Measurements from ENCODE around the gene MYBPC1.

The MYBPC1 gene

GRCh38 chr12:101578417-101578816 lies 16.4 kb upstream of the MYBPC1 start:
- DNase-seq (ENCODE audit: low read depth in 1 of 2, low spot score in 1 of 2) = no peak
- in situ Hi-C loops (cut with HindIII; ENCODE audit: low pct_unique_long_range_greater_than_20kb, low sequenced_read_pairs) = no loop called here
- no peak for TF ChIP-seq JUND (IDR thresholded peaks at IDR 0.05; ENCODE audit: low read depth)

- in situ Hi-C loops (cut with HindIII; ENCODE audit: low pct_unique_long_range_greater_than_20kb, low sequenced_read_pairs) = no loop called here
- TF ChIP-seq JUND (IDR thresholded peaks at IDR 0.05; ENCODE audit: low read depth) = no peak
Observed at GRCh38 chr12:101581190-101581589, 13.6 kb upstream of the MYBPC1 start.

GRCh38 chr12:101582937-101583336 lies 11.8 kb upstream of the MYBPC1 start:
- no peak for TF ChIP-seq JUND (IDR thresholded peaks at IDR 0.05; ENCODE audit: low read depth)
- in situ Hi-C loops (cut with HindIII; ENCODE audit: low pct_unique_long_range_greater_than_20kb, low sequenced_read_pairs) = no loop called here
- DNase-seq (ENCODE audit: low read depth in 1 of 2, low spot score in 1 of 2) = no peak

More at GRCh38 chr12:101581190-101581589, 13.6 kb upstream of the MYBPC1 start:
- no peak for DNase-seq (ENCODE audit: low read depth in 1 of 2, low spot score in 1 of 2)

GRCh38 chr12:101590383-101590782 lies 4.4 kb upstream of the MYBPC1 start:
- DNase-seq (ENCODE audit: low read depth in 1 of 2, low spot score in 1 of 2) = no peak
- no peak for TF ChIP-seq JUND (IDR thresholded peaks at IDR 0.05; ENCODE audit: low read depth)
- in situ Hi-C loops (cut with HindIII; ENCODE audit: low pct_unique_long_range_greater_than_20kb, low sequenced_read_pairs) = no loop called here

- no peak for DNase-seq (ENCODE audit: low read depth in 1 of 2, low spot score in 1 of 2)
- in situ Hi-C loops (cut with HindIII; ENCODE audit: low pct_unique_long_range_greater_than_20kb, low sequenced_read_pairs) = no loop called here
- no peak for TF ChIP-seq JUND (IDR thresholded peaks at IDR 0.05; ENCODE audit: low read depth)
Observed at GRCh38 chr12:101591781-101592180, 3.0 kb upstream of the MYBPC1 start.

- in situ Hi-C loops (cut with HindIII; ENCODE audit: low pct_unique_long_range_greater_than_20kb, low sequenced_read_pairs) = no loop called here
- TF ChIP-seq JUND (IDR thresholded peaks at IDR 0.05; ENCODE audit: low read depth) = no peak
- DNase-seq (ENCODE audit: low read depth in 1 of 2, low spot score in 1 of 2) = no peak
Observed at GRCh38 chr12:101592448-101592847, 2.3 kb upstream of the MYBPC1 start.

- in situ Hi-C loops (cut with HindIII; ENCODE audit: low pct_unique_long_range_greater_than_20kb, low sequenced_read_pairs) = no loop called here
- TF ChIP-seq JUND (IDR thresholded peaks at IDR 0.05; ENCODE audit: low read depth) = no peak
- DNase-seq (ENCODE audit: low read depth in 1 of 2, low spot score in 1 of 2) = no peak
Observed at GRCh38 chr12:101592921-101593320, 1.9 kb upstream of the MYBPC1 start.

GRCh38 chr12:101596172-101596571 lies 1.4 kb downstream of the MYBPC1 start:
- no peak for DNase-seq (ENCODE audit: low read depth in 1 of 2, low spot score in 1 of 2)
- no peak for TF ChIP-seq JUND (IDR thresholded peaks at IDR 0.05; ENCODE audit: low read depth)
- in situ Hi-C loops (cut with HindIII; ENCODE audit: low pct_unique_long_range_greater_than_20kb, low sequenced_read_pairs) = no loop called here

GRCh38 chr12:101597164-101597563 lies 2.4 kb downstream of the MYBPC1 start:
- in situ Hi-C loops (cut with HindIII; ENCODE audit: low pct_unique_long_range_greater_than_20kb, low sequenced_read_pairs) = no loop called here
- DNase-seq (ENCODE audit: low read depth in 1 of 2, low spot score in 1 of 2) = no peak
- TF ChIP-seq JUND (IDR thresholded peaks at IDR 0.05; ENCODE audit: low read depth) = no peak

GRCh38 chr12:101598483-101598882 lies 3.7 kb downstream of the MYBPC1 start:
- in situ Hi-C loops (cut with HindIII; ENCODE audit: low pct_unique_long_range_greater_than_20kb, low sequenced_read_pairs) = no loop called here
- TF ChIP-seq JUND (IDR thresholded peaks at IDR 0.05; ENCODE audit: low read depth) = no peak
- no peak for DNase-seq (ENCODE audit: low read depth in 1 of 2, low spot score in 1 of 2)

- TF ChIP-seq JUND (IDR thresholded peaks at IDR 0.05; ENCODE audit: low read depth) = no peak
- no peak for DNase-seq (ENCODE audit: low read depth in 1 of 2, low spot score in 1 of 2)
- in situ Hi-C loops (cut with HindIII; ENCODE audit: low pct_unique_long_range_greater_than_20kb, low sequenced_read_pairs) = no loop called here
Observed at GRCh38 chr12:101599311-101599710, 4.5 kb downstream of the MYBPC1 start.

- in situ Hi-C loops (cut with HindIII; ENCODE audit: low pct_unique_long_range_greater_than_20kb, low sequenced_read_pairs) = no loop called here
- no peak for TF ChIP-seq JUND (IDR thresholded peaks at IDR 0.05; ENCODE audit: low read depth)
- DNase-seq (ENCODE audit: low read depth in 1 of 2, low spot score in 1 of 2) = no peak
Observed at GRCh38 chr12:101599771-101600484, 5.2 kb downstream of the MYBPC1 start.

- no peak for TF ChIP-seq JUND (IDR thresholded peaks at IDR 0.05; ENCODE audit: low read depth)
- in situ Hi-C loops (cut with HindIII; ENCODE audit: low pct_unique_long_range_greater_than_20kb, low sequenced_read_pairs) = no loop called here
- no peak for DNase-seq (ENCODE audit: low read depth in 1 of 2, low spot score in 1 of 2)
Observed at GRCh38 chr12:101604132-101604531, 9.4 kb downstream of the MYBPC1 start.

- DNase-seq (ENCODE audit: low read depth in 1 of 2, low spot score in 1 of 2) = peak; percentile 11 to 59
- TF ChIP-seq JUND (IDR thresholded peaks at IDR 0.05; ENCODE audit: low read depth) = no peak
- in situ Hi-C loops (cut with HindIII; ENCODE audit: low pct_unique_long_range_greater_than_20kb, low sequenced_read_pairs) = no loop called here
Observed at GRCh38 chr12:101607894-101608293, 13.1 kb downstream of the MYBPC1 start.

Measured in T47D (cell line).